GM03348 (cell line): ENCODE measurements around the gene PLEKHD1.

Source experiments
- DNase-seq: peaks from one replicate; pipeline ENCODE4 v3.0.0; 2012; ENCODE audit warnings: low spot score

PLEKHD1 gene

DNA sequence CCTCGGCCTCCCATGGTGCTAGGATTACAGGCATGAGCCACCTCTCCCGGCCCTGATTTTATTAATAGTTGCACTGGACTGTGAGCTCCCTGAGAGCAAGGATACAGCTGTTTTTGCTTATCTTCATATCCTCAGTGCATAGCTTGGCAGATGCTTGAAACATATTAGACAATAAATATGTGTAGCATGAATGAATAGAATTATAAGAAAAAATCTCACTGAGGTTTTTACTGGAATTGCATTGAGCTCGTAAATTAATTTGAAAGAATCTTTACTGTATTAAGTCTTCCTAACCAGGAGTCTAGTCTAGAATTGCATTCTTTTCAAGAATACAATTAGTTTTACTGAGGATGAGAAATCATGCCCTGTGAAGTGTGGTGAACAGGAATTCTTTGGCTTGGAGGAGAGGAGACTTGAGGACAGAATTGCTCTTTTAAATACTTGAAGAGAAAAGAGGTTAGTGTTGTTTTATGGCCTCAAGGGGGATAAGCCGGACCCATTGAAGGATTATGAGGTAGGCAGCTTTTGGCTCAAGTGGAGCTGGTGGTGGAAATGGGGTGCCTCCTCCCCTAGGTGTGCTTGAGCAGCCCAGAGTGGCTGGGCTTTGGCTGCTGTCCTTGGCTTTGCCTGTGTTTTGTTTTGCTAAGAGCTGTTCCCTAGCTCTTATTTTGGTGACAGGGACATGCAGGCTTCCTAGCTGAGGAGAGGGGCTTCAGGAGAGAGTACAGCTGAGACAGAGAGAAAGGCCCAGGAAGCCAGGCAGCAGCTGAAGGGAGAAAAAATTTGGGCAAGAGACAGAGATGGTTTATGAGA, 34.0 kb downstream of the PLEKHD1 start:
- DNase-seq, result no peak

DNA sequence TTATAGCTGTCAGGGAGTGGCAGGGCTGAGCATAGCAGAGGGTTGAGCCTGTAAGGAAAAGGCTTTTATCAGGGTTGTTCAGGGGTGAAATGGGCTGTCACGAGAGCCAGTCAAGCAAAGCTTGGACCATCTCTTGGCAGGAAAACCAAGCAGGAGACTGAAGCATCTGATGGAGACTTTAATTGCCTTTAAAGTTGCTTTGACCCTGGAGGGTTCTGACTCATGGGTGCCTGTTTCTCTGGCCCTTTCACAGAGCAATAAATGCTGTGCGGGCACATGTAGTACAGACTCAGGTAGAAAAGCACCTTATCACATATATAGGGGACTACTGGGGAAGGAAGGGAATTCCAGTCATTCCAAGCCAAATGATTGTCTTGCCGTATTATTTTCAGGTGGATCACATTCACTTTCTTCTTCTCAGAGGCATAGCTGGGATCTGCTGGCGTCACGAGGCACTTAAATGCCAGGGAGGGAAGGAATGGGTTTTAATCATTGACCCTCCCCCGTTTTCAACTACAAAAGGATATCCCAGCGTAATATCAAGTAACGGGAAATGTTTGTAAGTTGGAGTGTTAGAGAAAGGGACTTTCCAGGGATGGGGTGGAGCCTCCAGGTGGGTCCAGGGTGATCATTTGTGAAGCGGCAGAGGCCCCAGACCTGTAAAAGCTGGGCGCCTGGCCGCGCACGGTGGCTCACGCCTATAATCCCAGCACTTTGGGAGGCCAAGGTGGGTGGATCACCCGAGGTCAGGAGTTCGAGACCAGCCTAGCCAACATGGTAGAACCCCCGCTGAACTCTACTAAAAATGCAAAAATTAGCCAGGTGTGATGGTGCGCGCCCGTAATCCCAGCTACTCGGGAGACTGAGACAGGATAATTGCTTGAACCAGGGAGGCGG, 34.9 kb downstream of the PLEKHD1 start:
- no peak for DNase-seq

DNA sequence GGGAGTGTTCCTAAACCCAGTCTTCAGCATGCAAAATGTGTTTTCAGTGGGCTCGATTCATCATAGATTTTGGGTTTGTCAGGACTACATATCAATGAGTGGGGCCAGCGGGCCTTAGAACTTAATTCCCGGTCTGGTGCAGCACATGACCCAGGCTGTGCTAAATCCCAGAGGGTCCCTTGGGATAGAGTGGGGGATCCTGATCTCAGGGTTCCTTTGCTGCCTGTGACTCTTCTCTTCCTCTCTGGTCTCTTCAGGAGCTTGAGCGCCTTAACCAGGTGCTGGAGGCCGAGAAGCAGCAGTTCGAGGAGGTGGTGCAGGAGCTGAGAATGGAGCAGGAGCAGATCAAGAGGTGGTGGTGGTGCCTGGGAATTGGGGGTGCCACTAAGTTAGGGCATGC, 37.5 kb downstream of the PLEKHD1 start:
- no peak for DNase-seq

DNA sequence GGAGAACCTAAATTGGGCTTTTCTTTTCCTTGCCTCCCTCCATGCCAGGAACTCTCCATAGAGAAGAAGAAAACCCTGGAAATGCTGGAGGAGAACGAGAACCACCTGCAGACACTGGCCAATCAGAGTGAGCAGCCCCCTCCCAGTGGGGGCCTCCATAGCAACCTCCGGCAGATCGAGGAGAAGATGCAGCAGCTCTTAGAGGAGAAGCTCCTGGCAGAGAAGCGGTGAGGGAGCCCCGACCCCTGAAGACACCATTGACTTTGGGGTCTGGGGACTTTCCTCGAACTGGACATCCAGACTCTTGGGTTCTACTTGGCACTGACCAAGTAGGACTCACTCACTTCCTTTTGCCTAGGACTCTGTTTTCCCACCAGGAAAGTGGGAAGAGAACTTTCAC, 41.4 kb downstream of the PLEKHD1 start:
- DNase-seq, result no peak

DNA sequence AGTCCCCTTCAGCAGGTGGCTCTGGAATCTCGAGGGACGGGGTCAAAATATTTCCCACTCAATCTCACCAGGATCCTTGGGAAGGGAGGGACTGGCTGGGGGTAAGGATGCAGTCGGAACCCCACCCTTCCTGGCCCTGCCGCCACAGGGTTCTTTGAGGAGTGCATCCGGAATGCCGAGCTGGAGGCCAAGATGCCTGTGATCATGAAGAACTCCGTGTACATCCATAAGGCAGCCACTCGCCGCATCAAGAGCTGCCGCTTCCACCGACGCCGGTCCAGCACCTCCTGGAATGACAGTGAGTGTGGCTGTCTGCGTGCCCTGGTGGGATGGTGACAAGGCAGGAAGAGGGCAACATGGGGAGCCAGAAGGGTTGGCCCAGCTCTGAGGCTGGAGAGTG, 43.1 kb downstream of the PLEKHD1 start:
- no peak for DNase-seq

DNA sequence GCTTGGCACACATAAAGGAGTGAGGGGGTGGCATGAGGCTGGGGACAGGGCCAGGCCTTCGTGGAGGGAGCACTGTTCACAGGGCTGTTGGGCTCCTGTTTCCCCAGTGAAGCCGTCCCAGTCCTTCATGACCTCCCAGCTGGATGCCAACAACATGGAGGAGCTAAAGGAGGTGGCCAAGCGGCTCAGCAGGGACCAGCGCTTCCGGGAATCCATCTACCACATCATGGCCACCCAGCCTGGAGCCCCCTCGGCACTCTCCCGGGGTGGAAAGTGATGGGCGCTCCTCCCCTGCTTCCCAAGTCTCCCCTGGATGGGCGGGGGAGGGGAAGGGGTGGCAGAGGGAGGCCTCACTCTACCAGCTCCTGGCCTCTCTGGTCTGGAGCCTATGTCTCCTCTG, 43.6 kb downstream of the PLEKHD1 start:
- no peak for DNase-seq

DNA sequence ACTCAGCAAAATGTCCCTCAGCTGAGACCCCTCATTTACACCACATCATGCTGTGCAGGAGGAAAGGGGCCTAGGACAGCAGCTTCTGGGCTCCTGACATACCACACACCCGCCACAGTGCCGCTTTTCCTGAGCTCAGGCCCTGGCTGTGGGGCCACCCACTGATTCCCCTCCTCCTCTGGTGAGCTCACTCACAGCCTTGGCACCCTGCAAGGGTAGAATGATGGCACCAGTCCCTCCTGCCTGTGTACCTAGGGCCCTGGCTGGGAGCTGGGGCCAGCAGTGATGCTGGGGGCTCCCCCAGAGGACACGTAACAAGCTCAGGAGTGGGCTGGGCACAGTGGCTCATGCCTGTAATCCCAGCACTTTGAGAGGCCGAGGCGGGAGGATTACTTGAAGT, 44.4 kb downstream of the PLEKHD1 start:
- no peak for DNase-seq

DNA sequence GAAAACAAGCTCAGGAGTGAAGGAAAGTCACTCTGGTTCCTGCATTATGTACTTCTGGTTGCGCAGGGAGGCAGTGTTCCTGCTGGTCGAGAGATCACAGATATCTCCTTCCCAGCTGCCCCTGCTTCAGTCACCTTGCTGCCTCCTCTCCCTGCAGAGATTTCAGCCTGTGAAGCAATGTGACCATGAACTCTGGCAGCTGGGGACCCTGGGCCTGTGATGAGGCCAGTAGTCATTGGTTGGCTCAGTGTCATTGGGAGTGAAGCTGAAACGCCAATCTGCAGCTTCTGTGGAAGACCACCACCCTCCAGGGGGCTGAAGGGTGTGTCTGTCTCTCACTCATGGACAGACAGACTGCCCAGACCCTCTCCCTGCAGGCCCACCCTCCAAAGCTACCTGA, 45.0 kb downstream of the PLEKHD1 start:
- DNase-seq, result no peak

DNA sequence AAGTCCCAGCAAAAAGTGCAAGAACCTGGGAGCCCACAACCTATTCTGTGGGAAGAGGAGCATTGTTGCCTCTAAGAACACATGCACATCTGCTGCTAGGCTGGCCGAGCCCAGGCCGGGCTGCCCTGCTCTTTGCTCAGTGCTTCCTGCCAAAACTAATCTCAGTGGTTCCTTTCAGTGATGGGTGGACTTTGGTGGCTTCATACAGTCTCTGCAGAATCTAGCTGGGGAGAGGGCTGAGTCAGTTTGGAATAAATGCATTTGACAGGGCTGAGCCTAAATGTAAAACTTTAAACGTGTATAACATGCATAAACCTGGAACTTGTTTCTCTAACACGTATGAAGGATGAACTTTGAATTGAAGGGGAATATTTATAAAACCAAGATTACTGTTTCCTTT, 45.6 kb downstream of the PLEKHD1 start:
- DNase-seq, result no peak

DNA sequence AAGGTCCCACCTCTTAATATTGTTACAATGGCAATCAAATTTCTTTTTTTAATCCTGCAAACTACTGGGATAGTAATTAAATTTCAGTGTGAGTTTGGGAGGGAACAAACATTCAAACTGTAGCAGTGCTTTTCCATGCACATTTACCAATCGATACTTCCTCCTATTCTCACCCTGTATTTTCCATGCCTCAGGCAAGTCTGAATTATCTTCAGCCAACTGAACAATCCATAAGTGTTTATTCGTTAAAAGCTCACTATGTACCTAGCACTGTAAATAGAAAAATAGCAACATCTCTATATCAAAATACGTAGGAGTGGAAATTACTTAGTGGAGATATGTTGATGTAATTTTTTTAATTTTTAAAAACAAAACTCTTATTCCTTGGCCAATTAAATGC, 46.6 kb downstream of the PLEKHD1 start:
- no peak for DNase-seq

DNA sequence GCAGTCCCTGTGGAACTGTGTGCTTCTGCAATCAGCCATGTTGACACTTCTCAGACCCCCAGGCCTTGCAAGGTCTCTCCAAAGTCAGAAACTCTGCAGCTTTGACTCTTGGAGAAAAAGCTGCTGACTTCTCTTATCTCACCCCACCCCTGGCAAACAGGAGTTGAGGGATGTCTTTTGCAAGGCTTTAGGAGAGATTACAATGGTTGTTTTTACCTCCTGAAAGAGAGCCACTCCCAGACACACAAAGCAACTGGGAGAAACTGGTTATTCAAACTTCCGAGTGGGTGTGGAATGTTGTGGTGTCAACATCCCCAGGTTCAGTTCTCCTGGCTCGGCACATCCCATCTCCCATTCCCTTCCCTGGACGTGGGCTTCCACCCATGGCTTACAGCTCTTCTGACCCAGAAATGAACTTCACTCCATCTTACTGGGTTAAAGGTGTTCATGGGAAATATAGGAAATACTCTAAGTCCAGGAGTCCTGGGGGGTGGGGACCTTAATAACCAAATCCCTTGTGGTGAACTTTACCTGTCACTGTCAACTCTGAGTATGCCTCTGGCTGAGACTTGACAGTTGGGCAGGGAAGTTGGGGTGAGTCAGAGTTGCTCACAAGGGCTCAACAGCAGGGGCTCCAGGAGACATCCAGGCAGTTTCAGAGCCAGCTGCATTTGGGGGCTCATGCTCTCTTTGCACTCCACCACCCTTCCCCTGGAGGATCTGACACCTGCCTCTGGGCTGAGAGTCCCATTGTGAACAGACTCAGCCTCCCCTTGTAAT, 48.2 kb downstream of the PLEKHD1 start:
- no peak for DNase-seq

DNA sequence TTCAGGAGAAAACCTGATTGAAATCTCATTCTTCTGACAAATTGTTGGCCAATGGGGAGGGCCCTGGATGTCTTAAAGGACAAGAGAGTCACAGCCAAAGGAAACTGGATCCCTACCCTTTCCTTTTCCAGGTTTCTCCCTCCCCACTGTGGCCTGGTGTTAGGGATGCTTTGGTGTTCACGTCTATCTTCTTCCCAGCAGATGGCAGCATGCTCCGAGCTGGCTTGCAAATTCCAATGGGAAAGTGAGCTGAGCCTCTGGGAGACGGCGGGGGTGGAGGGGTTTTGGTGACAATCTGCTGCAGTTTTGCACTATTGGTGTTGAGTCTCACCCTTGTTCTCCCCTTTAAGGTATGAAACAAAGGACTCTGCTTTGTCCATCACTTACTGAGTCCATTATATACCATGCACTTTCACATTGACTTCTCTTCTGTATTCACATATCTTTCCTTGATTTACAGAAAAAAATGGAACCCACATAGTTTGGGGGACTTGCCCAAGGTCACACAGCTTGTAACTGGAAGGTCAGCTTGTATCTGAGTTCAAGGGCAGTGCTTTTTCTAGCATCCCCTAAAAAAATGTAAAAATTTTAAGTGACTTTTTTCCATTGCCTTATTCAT, 50.8 kb downstream of the PLEKHD1 start:
- DNase-seq, result peak; percentile 86

DNA sequence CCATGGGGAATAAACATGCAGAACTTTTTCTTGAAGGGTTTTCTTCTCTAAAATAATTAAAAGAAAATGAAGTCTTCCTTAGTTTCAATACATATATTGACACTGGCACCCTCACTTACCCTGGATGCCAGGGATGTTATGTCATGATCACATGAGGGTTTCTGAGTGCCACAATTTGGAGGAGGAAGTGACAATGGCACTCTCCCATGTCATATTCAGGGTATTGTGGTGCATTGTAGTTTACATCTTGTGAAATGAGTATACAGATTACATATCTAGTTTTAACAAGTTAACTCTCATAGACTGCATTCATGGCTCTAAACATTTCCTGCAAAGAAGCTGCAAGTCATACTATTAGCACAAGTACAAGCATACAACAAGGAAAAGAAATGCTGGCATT, 52.4 kb downstream of the PLEKHD1 start:
- no peak for DNase-seq

DNA sequence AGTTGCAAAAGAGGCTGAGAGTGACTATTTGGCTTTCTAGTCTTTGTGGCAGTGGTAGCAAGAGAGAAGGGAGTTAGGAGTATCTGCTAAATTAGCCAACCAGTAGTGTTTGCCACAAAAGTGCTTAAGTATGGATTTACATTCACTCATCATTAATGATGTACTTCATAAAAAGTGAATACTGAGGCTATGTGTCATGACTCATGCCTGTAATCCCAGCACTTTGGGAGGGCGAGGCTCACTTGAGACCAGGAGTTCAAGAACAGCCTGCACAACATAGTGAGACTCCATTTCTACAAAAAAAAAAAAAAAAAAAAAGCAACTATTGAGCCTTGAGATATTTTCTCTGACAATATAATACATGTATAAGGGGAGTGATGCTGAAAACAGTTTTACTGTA, 53.4 kb downstream of the PLEKHD1 start:
- DNase-seq, result no peak

DNA sequence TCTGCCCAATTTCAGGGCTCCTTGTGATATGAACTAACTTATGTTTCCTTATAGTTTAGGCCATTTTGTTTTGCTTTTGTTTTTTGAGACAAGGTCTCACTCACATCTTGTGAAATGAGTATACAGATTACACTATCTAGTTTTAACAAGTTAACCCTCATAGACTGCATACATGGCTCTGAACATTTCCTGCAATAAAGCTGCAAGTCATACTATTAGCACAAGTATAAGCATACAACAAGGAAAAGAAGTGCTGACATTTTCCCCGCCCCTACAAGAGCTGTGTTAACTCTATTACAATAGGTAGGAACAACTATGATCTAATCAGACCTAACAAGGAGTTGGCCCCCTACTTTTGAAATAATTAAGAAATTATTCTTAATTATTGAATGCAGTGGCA, 54.2 kb downstream of the PLEKHD1 start:
- DNase-seq, result no peak

DNA sequence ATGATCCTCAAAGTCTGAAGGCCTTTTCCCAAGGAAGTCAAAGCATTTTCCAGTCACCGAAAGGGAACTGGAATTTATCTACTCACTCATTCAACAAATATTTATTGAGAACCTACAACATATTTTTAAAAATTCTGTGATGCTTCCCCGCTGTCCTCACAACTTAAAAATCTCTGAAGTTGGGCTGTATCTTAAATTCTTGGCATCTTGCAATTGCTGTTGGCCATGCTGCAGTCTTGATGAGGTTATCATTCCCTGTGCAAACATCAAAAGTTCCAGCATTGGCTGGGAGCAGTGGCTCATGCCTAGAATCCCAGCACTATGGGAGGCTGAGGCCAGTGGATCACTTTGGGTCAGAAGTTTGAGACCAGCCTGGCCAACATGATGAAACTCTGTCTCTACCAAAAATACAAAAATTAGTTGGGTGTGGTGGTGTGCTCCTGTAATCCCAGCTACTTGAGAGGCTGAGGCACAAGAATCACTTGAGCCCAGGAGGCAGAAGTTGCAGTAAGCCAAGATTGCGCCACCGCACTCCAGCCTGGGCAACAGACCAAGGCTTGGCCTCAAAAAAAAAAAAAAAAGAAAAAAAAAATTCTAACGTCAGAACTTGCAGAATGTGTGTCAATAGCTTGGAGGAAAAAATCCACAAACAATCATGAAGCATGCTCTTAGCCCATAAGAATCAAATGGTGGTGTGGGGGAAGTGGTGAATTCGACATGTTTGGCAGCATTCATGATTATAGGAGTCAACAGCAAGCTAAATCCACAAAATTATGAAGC, 55.3 kb downstream of the PLEKHD1 start:
- DNase-seq, result peak; percentile 44

DNA sequence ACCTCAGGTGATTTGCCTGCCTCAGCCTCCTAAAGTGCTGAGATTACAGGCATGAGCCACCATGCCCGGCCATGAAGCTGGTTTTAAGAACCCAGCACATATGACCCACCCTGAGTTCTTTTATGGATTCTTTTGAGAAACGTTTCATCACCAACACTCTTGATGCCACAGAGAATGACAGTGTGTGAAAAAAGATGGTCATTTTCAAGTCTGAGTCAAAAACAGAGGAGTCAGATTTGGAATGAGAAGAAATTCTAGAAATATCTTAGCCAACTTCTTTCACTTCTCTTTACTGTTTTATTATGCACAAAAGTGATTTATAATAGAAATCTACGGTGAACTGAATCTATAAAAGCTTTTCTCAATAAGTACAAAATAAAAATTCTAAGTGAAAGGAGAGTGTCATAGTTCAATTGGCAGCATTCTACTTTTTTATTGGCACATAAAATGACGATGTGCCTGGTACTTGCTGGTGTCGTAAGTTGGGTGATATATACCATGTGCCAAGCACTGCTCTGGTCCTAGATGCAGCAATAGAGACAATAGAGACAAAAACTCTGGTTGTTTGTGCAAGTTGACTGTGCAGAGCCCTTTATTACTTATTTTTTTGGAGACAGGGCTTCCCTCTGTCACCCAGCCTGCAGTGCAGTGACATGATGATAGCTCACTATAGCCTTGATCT, 56.3 kb downstream of the PLEKHD1 start:
- DNase-seq, result no peak

DNA sequence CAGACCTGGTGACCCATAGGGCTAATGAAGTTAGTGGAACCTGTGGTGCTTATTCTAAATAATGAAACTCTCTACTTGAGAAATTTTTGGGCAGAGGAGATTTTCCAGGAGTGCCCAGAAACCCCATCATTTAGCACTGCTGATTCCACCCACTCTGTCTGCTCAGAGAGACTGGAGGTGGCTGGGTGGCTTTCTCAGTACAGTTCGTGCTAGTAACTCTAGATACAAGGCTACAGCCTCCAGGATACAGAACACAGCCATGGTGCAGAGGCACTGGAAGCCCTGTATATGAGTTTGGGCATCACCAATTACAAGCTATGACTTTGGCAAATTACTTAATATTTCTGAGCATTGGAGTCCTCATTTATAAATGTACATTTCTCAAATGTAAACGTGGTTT, 57.8 kb downstream of the PLEKHD1 start:
- no peak for DNase-seq

DNA sequence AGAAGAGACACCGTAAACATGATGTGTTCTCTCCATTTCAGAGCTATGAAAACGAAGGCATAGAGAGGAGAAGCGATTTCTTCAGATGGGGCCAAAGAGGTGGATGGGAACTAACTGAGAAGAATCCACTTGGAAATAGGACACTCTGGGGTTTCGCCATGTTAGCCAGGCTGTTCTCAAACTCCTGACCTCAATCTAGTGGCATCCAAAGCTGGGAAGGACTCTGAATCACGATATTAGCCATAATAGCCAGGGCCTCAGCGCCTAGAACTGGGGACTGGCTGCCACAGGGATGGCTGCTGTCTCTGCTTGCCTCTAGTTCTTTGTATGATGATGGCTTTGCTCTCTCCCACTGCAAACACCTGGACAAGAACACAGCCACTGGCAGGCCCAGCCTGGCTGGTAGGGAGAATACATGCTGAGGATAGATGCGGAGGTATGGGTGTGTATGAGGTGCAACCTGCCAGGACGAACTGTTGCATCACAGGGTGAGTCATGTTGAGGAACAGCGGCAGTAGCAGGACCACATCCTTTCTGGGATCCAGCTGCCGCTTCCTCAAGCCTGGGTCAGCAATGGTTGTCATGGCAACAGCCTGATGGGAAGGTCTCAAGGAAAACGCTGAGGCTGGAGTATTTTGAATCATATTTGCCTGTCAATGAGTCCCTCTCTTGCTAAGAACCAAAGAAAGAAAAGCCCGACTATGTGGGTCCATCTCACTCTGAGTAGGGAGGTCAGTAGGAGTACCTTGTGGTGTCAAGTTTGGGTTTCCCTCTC, 59.0 kb downstream of the PLEKHD1 start:
- peak; percentile 64 for DNase-seq
